HK-2 (cell line): Measurements from ENCODE around the gene ASRGL1.

Source experiments
- DNase-seq: peaks from one replicate; pipeline ENCODE4 v3.0.0-alpha.2; 2018; ENCODE audit not compliant: unreplicated experiment

The ASRGL1 gene

DNA sequence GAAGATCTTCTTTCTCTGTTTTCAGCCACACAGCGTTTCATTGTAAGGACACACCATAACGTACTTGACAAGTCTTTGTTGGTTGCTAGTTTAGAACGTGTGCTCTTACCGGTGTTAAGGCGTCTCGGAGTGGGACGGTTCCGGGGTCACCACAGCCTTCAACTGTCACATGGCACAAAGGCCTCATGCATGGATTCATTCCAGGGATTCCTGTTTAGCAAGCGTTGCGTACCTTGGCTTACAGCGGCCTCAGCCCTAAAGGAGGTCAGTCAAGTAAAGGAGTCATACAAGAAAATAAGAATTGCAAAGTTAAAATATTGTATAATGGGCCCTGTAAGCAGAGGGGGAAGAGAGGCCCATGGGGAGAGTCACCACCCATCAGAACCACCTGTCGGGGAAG lies 79.3 kb downstream of the ASRGL1 start:
- no peak for DNase-seq

DNA sequence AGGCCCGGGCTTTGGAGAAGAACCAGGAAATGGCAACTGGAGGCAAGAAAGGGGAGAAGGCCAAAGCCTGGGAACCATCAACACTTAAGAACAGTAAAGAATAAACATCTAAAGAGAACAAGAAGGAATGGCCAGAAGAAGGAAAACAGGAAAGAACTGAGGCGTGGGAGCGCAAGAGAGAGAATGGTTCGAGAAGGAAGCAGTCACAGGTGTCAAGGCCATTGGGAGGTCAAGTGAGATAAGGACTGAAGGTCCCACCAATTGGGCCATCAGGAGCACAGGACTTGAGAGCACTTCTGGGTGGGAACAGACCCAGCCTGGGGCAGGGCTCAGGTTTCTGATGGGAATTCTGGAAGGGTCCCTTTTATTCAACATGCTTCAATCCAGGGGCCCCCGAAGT lies 80.9 kb downstream of the ASRGL1 start:
- no peak for DNase-seq

DNA sequence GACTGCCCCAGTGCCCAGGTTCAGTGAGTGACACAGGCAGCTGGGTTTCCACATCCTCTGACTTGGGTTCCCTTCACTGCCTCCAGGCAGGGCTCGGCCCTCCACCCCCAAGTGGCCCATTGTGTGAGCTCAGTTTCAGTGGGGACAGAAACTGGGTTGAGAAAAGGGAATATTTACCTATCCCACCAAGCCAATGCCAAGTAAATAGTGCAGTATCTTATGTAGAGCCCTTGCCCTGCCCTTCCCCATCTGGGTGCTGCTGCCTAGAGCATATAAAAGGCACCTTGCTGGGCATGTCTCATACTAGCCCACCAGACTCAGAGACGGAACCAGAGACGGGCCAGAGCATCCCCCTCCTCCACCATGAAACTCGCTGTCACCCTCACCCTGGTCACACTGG lies 81.5 kb downstream of the ASRGL1 start, which contains the start of gene SCGB1A1:
SCGB1A1 (plus strand) TSS at position 301 of the 400 bp plus-strand sequence; CDS start at position 364, 63 bp downstream.
- DNase-seq, result no peak

DNA sequence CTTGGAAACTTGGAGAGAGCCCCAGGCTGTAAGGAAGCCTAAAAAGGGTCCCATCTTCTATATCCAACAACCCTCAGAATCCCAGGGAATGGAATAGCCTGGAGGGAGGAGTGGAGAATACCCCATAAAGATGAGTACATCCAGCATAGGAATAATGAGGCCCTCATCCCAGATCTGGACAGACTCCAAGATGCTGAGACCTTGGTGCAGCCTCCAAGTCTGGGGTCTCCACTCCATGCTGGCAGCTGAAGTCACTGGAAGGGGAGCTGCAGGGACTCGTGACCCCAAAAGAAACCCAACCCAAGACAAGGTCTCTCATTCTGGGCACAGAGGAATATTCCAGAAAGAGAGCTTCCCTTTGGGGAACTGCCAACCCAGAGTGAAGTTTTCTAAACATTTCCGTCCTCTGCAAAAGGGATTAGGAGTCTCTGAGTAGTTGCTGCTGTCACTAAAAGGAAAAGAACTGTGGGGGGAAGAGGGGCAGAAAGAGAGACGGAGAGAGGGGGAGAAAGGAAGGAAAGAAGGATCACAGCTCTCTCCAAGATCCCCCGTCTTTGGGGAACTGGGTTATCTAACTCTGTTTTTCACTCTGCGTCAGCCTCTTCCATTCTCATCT lies 82.2 kb downstream of the ASRGL1 start:
- no peak for DNase-seq

DNA sequence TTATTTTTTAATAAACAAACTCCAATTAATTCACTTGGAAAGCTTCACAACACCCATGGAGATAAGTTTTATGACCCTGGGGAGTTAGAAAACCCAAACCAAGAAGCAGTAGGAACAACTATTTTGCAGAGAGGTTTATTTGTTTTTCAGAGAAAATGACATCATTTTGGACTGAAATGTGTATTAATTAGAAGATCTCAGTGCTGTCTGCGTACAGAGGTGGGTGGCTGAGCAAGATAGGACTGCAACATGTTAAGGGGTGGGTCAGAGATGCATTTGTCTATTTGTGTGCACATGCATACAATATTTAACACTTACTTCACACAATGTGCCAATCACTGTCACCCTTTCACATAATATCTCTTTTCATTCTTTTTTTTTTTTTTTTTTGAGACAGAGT lies 82.7 kb downstream of the ASRGL1 start:
- DNase-seq, result no peak

DNA sequence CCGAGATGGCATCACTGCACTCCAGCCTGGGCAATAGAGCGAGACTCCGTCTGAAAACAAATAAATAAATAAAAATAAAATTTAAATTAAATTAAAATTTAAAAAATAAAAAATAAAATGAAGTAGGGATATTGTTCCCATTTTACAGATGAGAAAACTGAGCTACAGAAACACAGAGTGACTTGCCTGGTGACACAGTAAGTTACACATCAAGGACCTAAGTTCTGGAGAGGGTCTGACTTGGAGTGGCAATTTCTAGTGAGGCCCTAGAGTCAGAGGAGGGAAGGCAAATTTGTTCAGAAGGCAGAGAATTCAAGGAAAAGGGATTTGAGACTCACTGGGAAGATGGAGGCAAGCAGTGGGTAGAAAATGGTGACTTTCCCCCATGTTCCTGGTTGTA lies 83.6 kb downstream of the ASRGL1 start:
- DNase-seq, result no peak

DNA sequence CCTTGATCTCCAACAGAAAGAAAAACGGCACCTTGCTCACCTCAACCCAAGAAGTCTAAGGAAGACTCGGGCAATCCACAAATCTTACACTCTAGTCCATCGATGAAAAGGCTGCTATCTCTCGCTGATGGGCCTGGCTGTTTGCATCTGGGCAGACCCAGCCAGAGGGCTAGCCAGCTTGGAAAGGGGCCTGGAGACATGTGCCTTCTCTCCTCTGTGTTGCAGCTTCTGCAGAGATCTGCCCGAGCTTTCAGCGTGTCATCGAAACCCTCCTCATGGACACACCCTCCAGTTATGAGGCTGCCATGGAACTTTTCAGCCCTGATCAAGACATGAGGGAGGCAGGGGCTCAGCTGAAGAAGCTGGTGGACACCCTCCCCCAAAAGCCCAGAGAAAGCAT lies 84.7 kb downstream of the ASRGL1 start:
- no peak for DNase-seq

DNA sequence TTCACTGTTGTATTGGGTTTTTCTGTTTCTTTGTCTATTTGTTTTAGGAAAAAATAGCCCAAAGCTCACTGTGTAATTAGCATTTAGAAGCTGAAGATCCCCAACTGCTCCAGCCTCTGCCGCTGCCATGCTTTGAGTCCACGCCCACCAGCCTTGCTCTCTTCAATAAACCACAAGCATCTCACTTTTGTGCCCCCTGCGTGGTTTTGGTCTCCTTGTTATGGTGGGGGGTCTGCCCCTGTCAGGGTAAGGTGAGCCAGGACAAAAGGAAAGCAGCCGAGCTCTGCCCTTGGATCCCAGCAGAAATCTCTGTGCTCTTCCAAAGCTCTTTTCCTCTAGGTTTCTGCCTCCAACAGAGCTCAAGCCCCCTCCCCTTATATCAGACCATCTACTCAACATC lies 85.8 kb downstream of the ASRGL1 start:
- DNase-seq, result no peak

DNA sequence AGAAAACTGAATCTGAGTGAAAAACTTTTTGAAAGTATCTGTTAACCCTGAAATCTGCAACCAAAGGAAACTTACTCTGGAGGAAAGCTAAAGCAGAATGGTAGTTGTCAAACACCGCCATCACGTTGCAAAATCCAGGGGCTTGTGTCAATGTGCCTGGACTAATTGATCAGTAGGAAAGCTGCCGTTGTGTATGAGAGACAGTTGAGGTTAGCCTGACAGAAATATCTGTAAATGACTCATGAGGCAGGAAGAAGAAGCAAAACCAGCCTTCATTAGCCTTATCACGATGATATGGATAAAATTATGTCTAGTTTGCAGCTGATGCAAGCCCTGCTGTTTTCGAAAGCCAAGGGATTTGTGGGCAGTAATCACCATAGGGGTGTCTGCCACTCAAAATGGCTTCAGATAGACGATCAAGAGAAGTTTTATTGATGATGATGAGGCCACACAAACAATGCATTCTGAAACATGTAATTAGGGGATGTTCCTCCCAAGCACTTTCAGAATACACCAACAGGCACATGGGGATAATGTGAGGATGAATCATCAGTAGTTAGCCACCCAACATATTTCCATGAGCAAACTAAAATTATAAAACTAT lies 90.5 kb downstream of the ASRGL1 start:
- DNase-seq, result no peak

DNA sequence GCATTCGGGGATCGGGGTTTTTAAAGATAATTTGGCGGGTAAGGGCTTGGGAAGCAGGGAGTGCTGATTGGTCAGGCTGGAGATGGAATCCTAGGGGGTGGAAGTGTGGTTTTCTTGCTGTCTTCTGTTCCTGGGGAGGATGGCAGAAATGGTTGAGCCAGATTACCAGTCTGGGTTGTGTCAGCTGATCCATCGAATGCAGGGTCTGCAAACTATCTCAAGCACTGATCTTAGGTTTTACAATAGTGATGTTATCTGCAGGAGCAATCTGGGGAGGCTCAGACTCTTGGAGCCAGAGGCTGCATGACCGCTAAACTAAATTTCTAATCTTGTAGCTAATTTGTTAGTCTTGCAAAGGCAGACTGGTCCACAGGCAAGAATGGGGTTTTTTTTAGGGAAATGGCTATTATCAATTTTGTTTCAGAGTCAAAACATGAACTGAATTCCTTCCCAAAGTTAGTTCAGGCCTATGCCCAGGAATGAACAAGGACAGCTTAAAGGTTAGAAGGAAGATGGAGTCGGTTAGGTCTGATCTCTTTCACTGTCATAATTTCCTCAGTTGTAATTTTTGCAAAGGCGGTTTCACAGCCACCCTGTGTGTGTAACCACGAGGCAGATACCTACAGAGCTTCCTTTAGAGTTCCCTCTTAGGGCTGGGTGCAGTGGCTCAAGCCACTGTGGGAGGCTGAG lies 91.8 kb downstream of the ASRGL1 start:
- no peak for DNase-seq

DNA sequence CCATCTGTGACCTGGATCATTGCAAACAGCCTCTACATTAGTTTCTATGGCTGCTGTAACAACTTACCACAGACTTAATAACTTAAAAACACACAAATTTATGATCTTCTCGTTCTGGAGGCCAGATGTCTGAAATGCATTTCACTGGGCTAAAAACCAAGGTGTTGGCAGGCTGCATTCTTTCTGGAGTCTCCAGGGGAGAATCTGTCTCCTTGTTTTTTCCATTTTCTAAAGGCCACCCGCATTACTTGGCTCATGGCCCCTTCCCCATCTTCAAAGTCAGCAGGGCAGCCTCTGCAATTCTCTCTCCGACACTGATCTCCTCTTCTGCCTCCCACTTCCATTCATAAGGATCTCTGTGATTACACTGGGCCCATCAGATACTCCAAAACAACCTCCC lies 93.2 kb downstream of the ASRGL1 start:
- no peak for DNase-seq

DNA sequence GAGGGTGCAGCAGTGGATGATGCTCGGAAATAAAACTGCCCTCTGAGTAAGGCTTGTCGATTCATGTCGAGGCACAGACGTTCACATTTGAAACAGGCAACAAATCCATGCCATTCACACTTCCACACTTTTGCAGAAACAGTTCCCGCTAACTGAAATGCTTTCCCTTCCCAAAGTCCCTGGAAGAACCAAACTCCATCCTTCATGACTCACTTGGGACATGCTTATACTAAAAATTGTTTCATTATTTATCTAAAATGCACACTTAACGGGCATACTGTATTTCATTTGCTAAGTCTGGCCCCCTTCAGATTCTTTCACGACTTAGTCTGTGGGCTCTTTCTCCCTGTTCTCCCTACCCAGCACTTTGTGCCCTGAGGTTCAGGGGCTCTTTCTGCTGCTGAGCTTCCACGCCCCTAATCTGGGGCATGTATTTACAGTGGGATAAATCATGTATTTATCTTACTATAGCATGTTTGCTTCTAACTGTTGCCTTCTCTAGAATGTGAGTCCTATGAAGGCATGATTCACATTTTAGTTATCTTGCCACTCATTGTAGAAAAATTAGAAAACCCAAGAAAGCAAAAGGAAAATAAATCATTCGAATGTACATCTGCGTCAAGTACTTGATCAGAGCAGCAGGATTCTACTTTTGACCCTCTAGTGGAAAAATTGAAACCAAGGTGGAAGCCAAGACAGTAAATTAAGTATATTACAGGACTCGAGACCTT lies 94.1 kb downstream of the ASRGL1 start:
- DNase-seq, result no peak

DNA sequence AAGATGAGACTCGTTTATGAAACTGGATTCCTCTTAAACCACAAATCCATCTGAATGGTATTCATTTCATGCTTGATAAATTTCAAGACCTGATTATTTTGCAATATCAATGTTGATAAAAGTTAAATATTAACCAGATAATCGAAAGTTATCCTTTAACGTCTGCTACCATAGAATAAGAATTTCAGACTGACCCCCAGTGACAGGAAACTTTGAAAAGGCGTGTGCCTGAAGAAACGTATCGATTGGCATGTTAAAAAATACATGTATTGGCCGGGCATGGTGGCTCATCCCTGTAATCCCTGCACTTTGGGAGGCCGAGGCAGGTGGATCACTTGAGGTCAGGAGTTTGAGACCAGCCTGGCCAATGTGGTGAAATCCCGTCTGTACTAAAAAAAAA lies 95.4 kb downstream of the ASRGL1 start:
- peak; percentile 34 for DNase-seq

DNA sequence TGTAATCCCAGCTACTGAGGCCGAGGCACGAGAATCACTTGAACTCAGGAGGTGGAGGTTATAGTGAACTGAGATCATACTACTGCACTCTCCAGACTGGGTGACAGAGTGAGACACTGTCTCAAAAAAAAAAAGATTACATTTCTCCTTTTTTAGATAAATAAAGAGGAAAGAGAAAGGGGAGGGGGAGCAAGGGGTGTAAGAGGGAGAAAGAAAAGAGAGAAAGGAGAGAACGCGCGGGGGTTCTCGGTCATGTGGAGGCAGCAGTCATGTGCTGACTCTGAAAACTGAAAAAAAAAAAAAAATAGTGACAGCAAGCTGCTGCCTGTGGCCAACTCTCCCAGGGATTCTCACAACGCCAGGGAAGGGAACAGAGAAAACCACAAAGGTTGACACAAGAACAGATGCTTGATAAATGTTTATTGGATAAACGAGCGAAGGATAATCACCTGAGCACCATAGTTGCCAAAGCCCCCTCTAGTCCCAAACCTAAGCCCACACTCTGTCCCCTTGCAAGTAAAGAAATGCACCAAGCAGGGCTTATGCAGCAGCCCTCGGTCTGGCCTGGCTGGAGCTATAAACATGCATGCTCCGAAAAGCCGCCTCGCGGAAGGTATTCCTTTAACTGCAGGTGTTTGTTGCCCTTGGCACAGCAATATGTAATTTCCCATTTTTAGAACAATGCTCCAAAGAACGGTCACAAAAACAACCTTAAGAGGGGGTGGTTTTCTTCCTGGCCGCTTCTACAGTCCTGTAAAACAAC lies 96.1 kb downstream of the ASRGL1 start:
- DNase-seq, result peak; percentile 24

DNA sequence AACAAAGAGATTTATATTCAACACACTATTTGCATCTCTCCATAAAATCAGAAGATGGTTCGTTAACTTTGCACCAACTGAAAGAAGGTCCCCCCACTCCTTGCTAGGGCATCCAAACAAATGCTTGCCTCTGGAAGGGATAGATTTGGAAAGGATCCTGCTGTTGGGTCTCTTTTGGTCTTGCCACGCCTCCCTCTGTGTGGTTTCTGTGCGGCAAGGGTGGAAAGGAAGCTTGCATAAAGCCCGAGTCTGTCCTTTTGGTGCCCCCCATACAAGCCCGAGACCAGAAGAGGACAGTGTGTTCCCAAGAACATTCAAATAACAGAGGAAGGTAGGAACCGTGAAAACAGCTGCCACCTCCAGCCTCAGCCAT lies 96.6 kb downstream of the ASRGL1 start:
- DNase-seq, result no peak

DNA sequence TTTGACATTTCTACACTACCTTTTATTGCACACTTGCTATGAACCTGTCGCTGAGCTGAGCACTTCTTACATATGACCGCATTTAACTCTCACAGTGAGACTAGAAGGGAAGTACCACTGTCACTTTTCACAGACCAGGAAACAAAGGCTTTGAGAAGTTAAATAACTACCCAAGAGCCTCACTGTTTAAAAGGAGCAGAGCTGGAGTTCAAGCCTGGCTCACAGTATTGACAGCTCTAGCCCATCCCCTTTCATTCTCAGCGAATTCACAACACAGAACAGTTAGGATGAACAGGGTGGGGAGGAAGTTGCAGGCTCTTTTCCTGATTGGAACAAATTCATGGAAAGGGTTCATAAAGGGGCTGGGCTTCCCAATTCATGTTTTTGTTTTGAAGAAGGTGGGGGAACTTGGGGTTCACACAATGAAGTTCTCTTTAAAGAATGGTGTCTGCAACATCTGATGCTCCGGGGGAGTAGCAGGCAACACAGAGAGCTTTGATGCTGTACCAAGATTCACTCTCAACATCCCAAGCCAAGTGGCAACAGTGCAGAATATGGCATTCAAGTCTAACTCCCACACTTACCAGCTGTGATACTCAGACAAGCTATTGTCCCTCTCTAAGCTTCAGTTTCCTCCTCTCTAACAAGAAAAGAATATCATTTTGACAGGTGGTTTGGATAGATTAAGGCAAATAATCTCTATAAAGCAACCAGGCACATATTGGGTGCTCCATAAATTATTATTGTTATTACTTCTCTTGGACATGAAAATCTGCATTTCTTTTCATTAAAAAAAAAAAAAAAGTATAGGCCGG lies 98.8 kb downstream of the ASRGL1 start:
- DNase-seq, result no peak

DNA sequence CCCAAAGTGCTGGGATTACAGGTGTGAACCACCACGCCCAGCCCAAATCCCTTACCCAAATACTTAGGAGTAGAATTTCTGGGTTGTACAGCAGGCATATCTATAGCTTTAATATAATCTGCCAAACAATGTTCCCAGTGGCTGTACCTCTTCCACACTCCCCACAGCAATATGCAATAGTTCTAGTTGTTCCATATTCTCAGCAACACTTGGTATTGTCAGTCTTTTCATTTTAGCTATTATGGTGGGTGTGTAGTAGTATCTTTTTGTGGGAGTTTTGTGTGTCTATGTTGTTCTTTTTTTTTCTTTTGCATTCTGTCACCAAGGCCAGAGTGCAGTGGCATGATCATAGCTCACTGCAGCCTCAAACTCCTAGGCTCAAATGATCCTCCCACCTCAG lies 100.4 kb downstream of the ASRGL1 start:
- no peak for DNase-seq

DNA sequence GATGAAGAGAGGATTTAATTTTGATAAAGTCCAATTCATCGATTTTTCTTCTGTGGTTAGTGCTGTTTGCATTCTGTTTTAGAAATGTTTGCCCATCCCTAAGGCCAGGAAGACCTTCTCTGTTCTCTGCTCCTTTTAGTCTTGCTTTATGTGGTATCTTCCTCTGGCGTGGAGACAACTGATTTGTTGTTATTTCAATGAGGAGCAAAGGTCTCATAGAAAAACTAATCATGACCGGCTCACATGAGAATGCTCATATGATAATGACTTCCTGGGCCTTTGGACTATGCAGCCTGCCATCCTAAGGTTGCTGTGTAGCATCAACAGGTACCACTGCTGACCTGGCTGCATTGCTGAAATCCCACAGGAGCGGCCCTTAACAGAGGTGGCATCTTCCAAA lies 101.4 kb downstream of the ASRGL1 start:
- no peak for DNase-seq

DNA sequence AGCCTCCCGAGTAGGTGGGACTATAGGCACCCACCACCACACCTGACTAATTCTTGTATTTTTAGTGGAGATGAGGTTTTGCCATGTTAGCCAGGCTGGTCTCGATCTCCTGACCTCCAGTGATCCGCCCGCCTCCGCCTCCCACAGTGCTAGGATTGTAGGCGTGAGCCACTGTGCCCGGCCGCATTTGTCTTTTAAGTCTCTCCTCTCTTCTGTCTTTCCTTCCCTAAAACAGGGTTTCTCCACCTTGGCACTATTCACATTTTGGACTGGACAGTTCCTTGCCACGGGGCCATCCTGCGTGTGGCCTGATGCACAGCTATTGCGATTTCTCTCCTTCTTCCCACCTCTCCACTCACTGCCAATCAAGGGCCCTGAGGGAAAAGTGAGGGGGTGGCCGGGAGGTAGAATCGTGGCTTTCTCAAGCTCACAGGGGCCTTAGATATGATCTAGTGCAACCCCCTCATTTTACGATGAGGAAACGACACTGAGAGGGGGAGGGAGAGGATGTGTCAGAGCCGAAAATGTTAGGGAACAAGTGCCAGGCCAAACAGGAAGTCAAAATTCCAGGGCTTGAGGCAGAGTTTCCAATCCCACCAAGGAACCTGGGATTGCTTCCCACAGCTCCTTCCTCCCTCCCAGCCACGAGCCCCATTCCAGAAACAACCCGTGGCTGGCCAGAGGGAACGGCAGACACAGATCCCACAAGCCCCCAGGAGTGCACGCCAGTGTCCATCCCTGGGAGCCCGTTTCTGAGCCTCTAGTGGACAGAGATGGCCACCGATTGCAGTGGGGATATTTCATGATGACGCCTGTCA lies 102.7 kb downstream of the ASRGL1 start:
- DNase-seq, result no peak
